K562 (cell line): ENCODE data around the gene PRTFDC1. TPM values are rescaled to one million over a fixed set of nuclear protein-coding genes. Genes with fewer than 3 reads are reported as not detected.

ENCODE experiments used
- ATAC-seq: fragments of 200-7000 bp; cut with Tn5 transposase; 3 replicates; pipeline ENCODE4 v1.9.1; 2020; ENCODE audit warnings: moderate library complexity
- BruUV-seq: library from RNA; stranded (reverse); fragments of 400-500 nt; replicated peaks from 2 replicates; lab custom pipeline; 2021; lab: Mats Ljungman, UMichigan
- CTCF ChIA-PET: fragments of 300-600 bp; formaldehyde crosslinking; extraction: SDS; loops from one replicate; lab custom pipeline; 2021; ENCODE audit warnings: low intra/inter-chr PET ratio; lab: Yijun Ruan, JAX
- POLR2A ChIA-PET: fragments of 300-600, 350-650 bp; sonication (Branson Sonifier 250); formaldehyde crosslinking; extraction: SDS; loops from one replicate; lab custom pipeline; 2021; ENCODE audit warnings: antibody characterized with exemption, inconsistent platforms; lab: Yijun Ruan, JAX
- DNase-seq, 4 experiments: peaks; one replicate each; pipeline versions ENCODE4 v3.0.0 to v3.0.0-alpha.2; 2011 to 2018; ENCODE audit warnings: low spot score in 3 of 4, mixed read lengths in 3 of 4; ENCODE audit errors: extremely low read depth in 1 of 4
- FAIRE-seq: peaks from 2 replicates; lab custom pipeline; 2011; peaks lifted over from hg19 to GRCh38; lab: Jason Lieb, UNC
- H2AFZ ChIP-seq: 2 replicates; pipeline ENCODE4 v1.6.0; 2011; ENCODE audit warnings: low read depth, low read length, control low read depth, inconsistent platforms
- H3K27ac ChIP-seq: fragments of 200-600 bp; 3 replicates; pipeline ENCODE4 v1.8.0; 2011; ENCODE audit warnings: low read depth, mild to moderate bottlenecking, control low read depth, inconsistent platforms, low read length, moderate library complexity, mixed read lengths; ENCODE audit errors: extremely low read depth
- H3K27me3 ChIP-seq, 2 experiments: fragments of 300-600 bp in 1 of 2; 2 replicates in 1 of 2; 3 replicates in 1 of 2; pipeline versions ENCODE4 v1.6.0 to v1.8.0; 2011; ENCODE audit warnings: inconsistent platforms in 2 of 2, low read length in 2 of 2, mild to moderate bottlenecking in 1 of 2, mixed read lengths in 1 of 2, moderate library complexity in 1 of 2; ENCODE audit not compliant: control insufficient read depth in 2 of 2, insufficient read depth in 2 of 2
- H3K36me3 ChIP-seq: fragments of 300-600 bp; 3 replicates; pipeline ENCODE4 v1.8.0; 2011; ENCODE audit warnings: mild to moderate bottlenecking, low read length, inconsistent platforms; ENCODE audit not compliant: control insufficient read depth, insufficient read depth
- H3K4me1 ChIP-seq, 2 experiments: fragments of 200-600 bp in 1 of 2; replicated peaks in 1 of 2; 2 replicates in 1 of 2; 3 replicates in 1 of 2; pipeline versions ENCODE4 v1.5.1 to v1.8.0; 2011; ENCODE audit warnings: inconsistent platforms in 2 of 2, low read length in 2 of 2, mild to moderate bottlenecking in 1 of 2, mixed read lengths in 1 of 2, moderate library complexity in 1 of 2; ENCODE audit not compliant: control insufficient read depth in 2 of 2, insufficient read depth in 2 of 2
- H3K4me2 ChIP-seq: 2 replicates; pipeline ENCODE4 v1.6.1; 2011; ENCODE audit warnings: low read length, control low read depth, inconsistent platforms, mixed read lengths; ENCODE audit not compliant: insufficient read depth
- H3K4me3 ChIP-seq: fragments of 200-600 bp; sonication (generic), shearing (Covaris generic); 2 replicates; pipeline ENCODE4 v1.5.1; 2016; ENCODE audit warnings: control low read depth, inconsistent platforms
- H3K79me2 ChIP-seq: fragments of 200-600 bp; 3 replicates; pipeline ENCODE4 v1.8.0; 2011; ENCODE audit warnings: low read length, inconsistent platforms; ENCODE audit not compliant: control insufficient read depth, insufficient read depth
- H3K9ac ChIP-seq, 2 experiments: 2 replicates each; pipeline versions ENCODE4 v1.6.0 to v1.6.1; 2011; ENCODE audit warnings: low read depth in 2 of 2, low read length in 2 of 2, control low read depth in 1 of 2, inconsistent platforms in 1 of 2, mild to moderate bottlenecking in 1 of 2, mixed read lengths in 1 of 2; ENCODE audit not compliant: insufficient read depth in 1 of 2
- H3K9me1 ChIP-seq: one replicate; pipeline ENCODE4 v1.6.0; 2011; ENCODE audit warnings: inconsistent platforms, mild to moderate bottlenecking, low read length, moderate library complexity; ENCODE audit not compliant: control insufficient read depth, insufficient read depth
- H3K9me3 ChIP-seq: replicated peaks from 2 replicates; pipeline ENCODE4 v1.5.1; 2011; ENCODE audit warnings: low read depth, low read length, inconsistent platforms; ENCODE audit not compliant: control insufficient read depth, insufficient read depth
- H4K20me1 ChIP-seq: replicated peaks from 2 replicates; pipeline ENCODE4 v1.6.1; 2011; ENCODE audit warnings: low read length, inconsistent platforms, mixed read lengths; ENCODE audit not compliant: control insufficient read depth, insufficient read depth
- PATZ1 ChIP-seq: fragments of 250-450 bp; sonication (Bioruptor Pico); IDR thresholded peaks from 2 replicates; pipeline ENCODE4 v1.5.0; 2020; ENCODE audit warnings: mild to moderate bottlenecking, borderline replicate concordance
- ZNF384 ChIP-seq: IDR thresholded peaks from 2 replicates; pipeline ENCODE4 v1.6.1; 2012; ENCODE audit warnings: low read depth, low read length, improper control_type of control experiment
- WGBS: fragments of 100-300 bp; shearing (Covaris generic); methylation state at CpG from one replicate; pipeline ENCODE4 v1.1.6; 2016; ENCODE audit warnings: low coverage, mixed read lengths; ENCODE audit not compliant: insufficient coverage; ENCODE audit errors: missing lambda C conversion rate; 5-methylcytosine and 5-hydroxymethylcytosine counted together
- in situ Hi-C: fragments of 300-500 bp; cut with MboI; formaldehyde crosslinking; loops from 4 replicates; pipeline ENCODE4 v1.15.0; 2018; ENCODE audit warnings: inconsistent platforms, mixed read lengths
- intact Hi-C: fragments of 100-400 bp; cut with micrococcal nuclease; formaldehyde crosslinking; loops from 2 replicates; pipeline ENCODE4 v1.14.2; 2022
- polyA plus RNA-seq, 8 experiments: library from polyadenylated mRNA; depleted of rRNA in 4 of 8; stranded (reverse) in 5 of 8; unstranded in 3 of 8; fragments of >200 nt; fragmentation: Nextera tagmentation in 2 of 8; fragmentation: Illumina TruSeq in 1 of 8; extraction: Ambion mirVana in 2 of 8; extraction: Trizol in 1 of 8; gene quantifications; 2 replicates each; pipeline versions ENCODE4 v1.2.1 to v1.2.3, GENCODE V29; 2011 to 2014; ENCODE audit warnings: inconsistent platforms in 1 of 8, missing spikeins in 1 of 8
- total RNA-seq, 7 experiments: library from RNA; depleted of rRNA in 6 of 7; stranded (reverse); fragments of >200 nt in 6 of 7; fragmentation: Illumina TruSeq in 2 of 7; extraction: Trizol in 2 of 7; gene quantifications; 2 replicates each; pipeline versions ENCODE4 v1.2.1 to v1.2.3, GENCODE V29; 2011 to 2021; ENCODE audit warnings: low replicate concordance in 1 of 7

PRTFDC1 gene
- total and polyA plus RNA-seq, 9 of the 15 experiments (the other 6 are each of a cell fraction or from before 2014, with no cell fraction given) = 7.0 to 27.6 (median 10.0) TPM

GRCh38 chr10:24947304-24948097, 4.9 kb downstream of the PRTFDC1 start:
- ChIA-PET CTCF (no interaction called here), POLR2A (interaction anchor here (0.7 to 1.2 kb wide), 7 partner anchors 11 to 345 kb away, joined by 3 to 6 read pairs (median 3); no protein-coding TSS in a partner anchor)
- no peak for ATAC-seq
- H3K36me3 ChIP-seq = no peaks in the 10 kb centered on the region
- no peaks in the 10 kb centered on the region for H3K27me3 ChIP-seq
- BruUV-seq = no TSS peak
- H3K79me2 ChIP-seq = no peaks in the 10 kb centered on the region; the same call in 1 of the 3 replicates
- no peak overlapping the region for H3K4me3 ChIP-seq
- no peak for FAIRE-seq
- TF ChIP-seq PATZ1 (CRISPR knock-in tag) = no peak
- TF ChIP-seq ZNF384 = no peak
- intact Hi-C loops = no loop called here
- no peak for DNase-seq
- in situ Hi-C loops = no loop called here
- no peak overlapping the region for H3K9ac ChIP-seq
- no peaks in the 10 kb centered on the region for H3K9me3 ChIP-seq
- H3K9me1 ChIP-seq = no peaks in the 10 kb centered on the region
- peaks cover 21 to 24% of the 10 kb centered on the region in 2 experiments; a peak in 4 of 5 replicates for H3K4me1 ChIP-seq
- no peaks in the 10 kb centered on the region for H4K20me1 ChIP-seq
- no peak overlapping the region for H3K4me2 ChIP-seq
- no peak overlapping the region for H3K27ac ChIP-seq
- H2AFZ ChIP-seq = no peak overlapping the region
- 35% methylated on average over 4 of the region's 4 CpGs for WGBS
